IMR-90 (cell line): ENCODE results near the gene FMN1. TPM values are rescaled to one million over a fixed set of nuclear protein-coding genes. Genes with fewer than 3 reads are reported as not detected.

ENCODE experiments used
- ATAC-seq: fragments of 200-7000 bp; cut with Tn5 transposase; 2 replicates; pipeline ENCODE4 v1.9.1; 2020; ENCODE audit warnings: low read depth, mild to moderate bottlenecking, moderate library complexity
- BruUV-seq: library from RNA; stranded (reverse); fragments of 400-500 nt; replicated peaks from 2 replicates; lab custom pipeline; 2021; lab: Mats Ljungman, UMichigan
- CTCF ChIA-PET: fragments of 300-600 bp; formaldehyde crosslinking; extraction: SDS; loops from one replicate; lab custom pipeline; 2021; ENCODE audit warnings: antibody characterized with exemption; lab: Yijun Ruan, JAX
- POLR2A ChIA-PET: fragments of 300-600 bp; sonication (Branson Sonifier 250); formaldehyde crosslinking; loops from one replicate; lab custom pipeline; 2022; ENCODE audit warnings: antibody characterized with exemption; ENCODE audit not compliant: unreplicated experiment; lab: Charles Lee
- DNase-seq: peaks from one replicate; pipeline ENCODE4 v3.0.0; 2013
- H2AFZ ChIP-seq: replicated peaks from 2 replicates; pipeline ENCODE3; 2013; ENCODE audit warnings: low read length, mild to moderate bottlenecking; ENCODE audit not compliant: poor library complexity
- H2AK5ac ChIP-seq: 2 replicates; pipeline ENCODE4 v1.6.1; 2013; ENCODE audit warnings: low read depth, low read length, inconsistent platforms
- H2AK9ac ChIP-seq: replicated peaks from 2 replicates; pipeline ENCODE3; 2013; ENCODE audit warnings: mild to moderate bottlenecking, low read depth, low read length, moderate library complexity; ENCODE audit not compliant: poor library complexity
- H2BK120ac ChIP-seq: 2 replicates; pipeline ENCODE4 v1.6.1; 2013; ENCODE audit warnings: low read depth, low read length, inconsistent platforms
- H2BK15ac ChIP-seq: 3 replicates; pipeline ENCODE4 v1.6.1; 2013; ENCODE audit warnings: low read depth, low read length, inconsistent platforms
- H2BK20ac ChIP-seq: 2 replicates; pipeline ENCODE4 v1.6.1; 2013; ENCODE audit warnings: low read depth, mild to moderate bottlenecking, inconsistent platforms, low read length, moderate library complexity
- H2BK5ac ChIP-seq: 2 replicates; pipeline ENCODE4 v1.6.1; 2013; ENCODE audit warnings: mild to moderate bottlenecking, low read depth, low read length, inconsistent platforms; ENCODE audit not compliant: poor library complexity, severe bottlenecking
- H3K14ac ChIP-seq: replicated peaks from 2 replicates; pipeline ENCODE4 v1.6.1; 2013; ENCODE audit warnings: low read depth, low read length, inconsistent platforms
- H3K18ac ChIP-seq: 2 replicates; pipeline ENCODE4 v1.6.1; 2013; ENCODE audit warnings: low read depth, low read length, control low read depth
- H3K23ac ChIP-seq: 2 replicates; pipeline ENCODE4 v1.6.1; 2013; ENCODE audit warnings: low read depth, low read length, inconsistent platforms
- H3K27ac ChIP-seq: 2 replicates; pipeline ENCODE4 v1.5.1; 2013; ENCODE audit warnings: mild to moderate bottlenecking, control low read depth, low read length; ENCODE audit not compliant: insufficient read depth
- H3K27me3 ChIP-seq: 2 replicates; pipeline ENCODE4 v1.6.1; 2013; ENCODE audit warnings: low read length; ENCODE audit not compliant: control insufficient read depth, insufficient read depth
- H3K36me3 ChIP-seq: 2 replicates; pipeline ENCODE4 v1.6.1; 2013; ENCODE audit warnings: low read length, mixed read lengths; ENCODE audit not compliant: control insufficient read depth, insufficient read depth
- H3K4ac ChIP-seq: 2 replicates; pipeline ENCODE4 v1.6.1; 2013; ENCODE audit warnings: low read depth, low read length, inconsistent platforms
- H3K4me1 ChIP-seq: 2 replicates; pipeline ENCODE4 v1.6.1; 2013; ENCODE audit warnings: low read length, mixed read lengths; ENCODE audit not compliant: control insufficient read depth, insufficient read depth
- H3K4me2 ChIP-seq: 2 replicates; pipeline ENCODE4 v1.6.1; 2013; ENCODE audit warnings: low read depth, mild to moderate bottlenecking, control low read depth, low read length, moderate library complexity
- H3K4me3 ChIP-seq: 2 replicates; pipeline ENCODE4 v1.5.1; 2013; ENCODE audit warnings: low read depth, mild to moderate bottlenecking, control low read depth, low read length, moderate library complexity; ENCODE audit not compliant: insufficient read depth
- H3K56ac ChIP-seq: 2 replicates; pipeline ENCODE4 v1.6.1; 2013; ENCODE audit warnings: low read length, inconsistent platforms; ENCODE audit not compliant: insufficient read depth; ENCODE audit errors: extremely low read depth
- H3K79me1 ChIP-seq, 2 experiments: 2 replicates each; pipeline ENCODE4 v1.6.1; 2013; ENCODE audit warnings: low read length in 2 of 2, inconsistent platforms in 1 of 2, low read depth in 1 of 2
- H3K9ac ChIP-seq: 2 replicates; pipeline ENCODE4 v1.6.1; 2013; ENCODE audit warnings: low read depth, low read length, control low read depth
- H3K9me1 ChIP-seq: 2 replicates; pipeline ENCODE4 v1.6.1; 2013; ENCODE audit warnings: low read length, inconsistent platforms; ENCODE audit not compliant: insufficient read depth
- H3K9me3 ChIP-seq: 2 replicates; pipeline ENCODE4 v1.6.1; 2013; ENCODE audit warnings: low read length; ENCODE audit not compliant: control insufficient read depth, insufficient read depth
- H4K20me1 ChIP-seq: 2 replicates; pipeline ENCODE4 v1.6.1; 2013; ENCODE audit warnings: low read length, inconsistent platforms; ENCODE audit not compliant: insufficient read depth
- H4K5ac ChIP-seq: 2 replicates; pipeline ENCODE4 v1.6.1; 2013; ENCODE audit warnings: mild to moderate bottlenecking, low read depth, low read length, control low read depth
- H4K8ac ChIP-seq, 2 experiments: 2 replicates each; pipeline ENCODE4 v1.6.1; 2013; ENCODE audit warnings: low read depth in 2 of 2, low read length in 2 of 2, control low read depth in 1 of 2, inconsistent platforms in 1 of 2
- H4K91ac ChIP-seq: 2 replicates; pipeline ENCODE4 v1.6.1; 2013; ENCODE audit warnings: low read depth, low read length, inconsistent platforms; ENCODE audit not compliant: insufficient read depth
- BHLHE40 ChIP-seq: fragments of 150-350 bp; IDR thresholded peaks from 2 replicates; pipeline ENCODE4 v1.6.1; 2016; ENCODE audit warnings: mild to moderate bottlenecking, low read depth, low read length
- CEBPB ChIP-seq: IDR thresholded peaks from 2 replicates; pipeline ENCODE4 v1.6.1; 2012; ENCODE audit warnings: low read depth, low read length, improper control_type of control experiment
- CTCF ChIP-seq: conservative IDR thresholded peaks from 2 replicates; pipeline ENCODE4 v1.5.1; 2012; ENCODE audit warnings: mild to moderate bottlenecking, low read depth, low read length, improper control_type of control experiment
- MAFK ChIP-seq: IDR thresholded peaks from 2 replicates; pipeline ENCODE4 v1.6.1; 2012; ENCODE audit warnings: low read depth, low read length, improper control_type of control experiment
- MXI1 ChIP-seq: IDR thresholded peaks from 2 replicates; pipeline ENCODE4 v1.6.1; 2012; ENCODE audit warnings: low read depth, mild to moderate bottlenecking, low read length, moderate library complexity, borderline replicate concordance
- NFE2L2 ChIP-seq: fragments of 150-350 bp; IDR thresholded peaks from 2 replicates; pipeline ENCODE4 v1.6.1; 2016; ENCODE audit warnings: low read depth, mild to moderate bottlenecking, low read length
- POLR2A ChIP-seq: IDR thresholded peaks from 2 replicates; pipeline ENCODE4 v1.6.1; 2012; ENCODE audit warnings: mild to moderate bottlenecking, low read depth, low read length
- RCOR1 ChIP-seq: IDR thresholded peaks from 2 replicates; pipeline ENCODE4 v1.6.1; 2012; ENCODE audit warnings: mild to moderate bottlenecking, low read length, improper control_type of control experiment; ENCODE audit not compliant: insufficient replicate concordance
- RFX5 ChIP-seq: IDR thresholded peaks from 2 replicates; pipeline ENCODE4 v1.8.0; 2012; ENCODE audit warnings: low read depth, mild to moderate bottlenecking, low read length, moderate library complexity
- SMC3 ChIP-seq: fragments of 150-350 bp; IDR thresholded peaks from 2 replicates; pipeline ENCODE4 v1.6.1; 2016; ENCODE audit warnings: low read depth, mild to moderate bottlenecking, antibody characterized with exemption, low read length, moderate library complexity
- WGBS, 2 experiments: methylation state at CpG; one replicate each; pipeline versions ENCODE4 v1.1.5 to v1.1.7; 2013; ENCODE audit warnings: missing lambda C conversion rate in 2 of 2; ENCODE audit not compliant: insufficient read length in 1 of 2; ENCODE audit errors: extremely low coverage in 2 of 2; 5-methylcytosine and 5-hydroxymethylcytosine counted together
- dilution Hi-C: fragments of 300-500 bp; cut with HindIII; formaldehyde crosslinking; loops from one replicate; pipeline ENCODE4 v1.14.3; 2018; ENCODE audit warnings: low sequenced_read_pairs; ENCODE audit not compliant: unreplicated experiment
- in situ Hi-C: fragments of 300-500 bp; cut with MboI; formaldehyde crosslinking; loops from 3 replicates; pipeline ENCODE4 v1.14.3; 2019; ENCODE audit warnings: low sequenced_read_pairs, inconsistent platforms, mixed read lengths
- intact Hi-C: fragments of 100-400 bp; cut with micrococcal nuclease; formaldehyde crosslinking; loops from 2 replicates; pipeline ENCODE4 v1.10.0; 2022
- polyA plus RNA-seq, 3 experiments: library from polyadenylated mRNA; depleted of rRNA; stranded (reverse); fragments of >200 nt; gene quantifications; 2 replicates each; pipeline ENCODE4 v1.2.3, GENCODE V29; 2012; ENCODE audit warnings: low replicate concordance in 1 of 3
- total RNA-seq: library from RNA; depleted of rRNA; stranded (reverse); fragments of >200 nt; gene quantifications from 2 replicates; pipeline ENCODE4 v1.2.3, GENCODE V29; 2012
- TF ChIP-seq, protein P1 (sequence below): fragments of 150-350 bp; IDR thresholded peaks from 2 replicates; pipeline ENCODE4 v1.6.1; 2017; ENCODE audit warnings: mild to moderate bottlenecking, antibody characterized with exemption, low read length, low read depth

The FMN1 gene
- total and polyA plus RNA-seq, 2 of the 4 experiments (the other 2 are of a cell fraction), result 7.3 to 17.6 TPM

DNA sequence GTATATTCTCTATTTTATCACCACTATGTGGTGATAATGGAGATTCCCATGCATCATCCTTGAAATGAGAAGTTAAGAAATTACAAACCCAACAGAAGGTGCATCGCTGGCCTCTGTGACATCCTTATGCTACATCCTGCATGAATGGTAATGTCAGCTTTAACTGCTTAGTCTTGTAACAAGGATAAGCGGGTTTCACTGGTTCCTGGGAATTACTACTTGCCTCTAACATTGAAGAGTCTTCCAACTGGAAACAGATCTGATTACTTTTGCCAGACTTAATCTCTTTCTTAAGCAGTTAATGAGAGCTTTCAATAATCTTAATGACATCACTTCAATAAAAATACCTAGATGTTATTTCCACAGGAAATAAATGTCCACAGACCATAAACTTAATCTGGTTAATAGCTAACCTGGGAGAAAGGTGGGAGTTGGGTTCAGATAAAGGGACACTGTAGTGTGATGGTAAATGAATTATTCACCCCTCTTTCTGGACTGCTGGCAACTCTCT, 44.0 kb downstream of the FMN1 start:
- Histone ChIP-seq H4K91ac (no peak overlapping the region), H3K4ac (no peak overlapping the region), H3K18ac (no peak overlapping the region), H2AFZ (no peak overlapping the region), H3K4me3 (no peak overlapping the region), H4K20me1 (no peaks in the 10 kb centered on the region), H3K36me3 (no peaks in the 10 kb centered on the region), H3K4me2 (no peak overlapping the region), H2BK5ac (no peak overlapping the region), H3K14ac (no peak overlapping the region), H3K9me1 (no peaks in the 10 kb centered on the region), H3K4me1 (0 out of 2 replicates have a peak, but pooled peaks cover 2% of the 10 kb centered on the region), H3K9ac (no peak overlapping the region), H3K27me3 (peaks cover 3% of the 10 kb centered on the region), H2BK15ac (no peak overlapping the region), H2AK9ac (no peak overlapping the region), H2BK120ac (no peak overlapping the region), H3K27ac (no peak overlapping the region), H2AK5ac (no peak overlapping the region), H3K9me3 (no peaks in the 10 kb centered on the region), H3K56ac (no peak overlapping the region), H3K23ac (no peak overlapping the region), H2BK20ac (no peak overlapping the region), H3K79me1 (no peaks in the 10 kb centered on the region), H4K8ac (no peak overlapping the region), H4K5ac (no peak overlapping the region)
- no peak for ATAC-seq
- dilution Hi-C loops, result no loop called here
- ChIA-PET CTCF (interaction anchor here (1.3 kb wide), 1 partner anchor 10 kb away, joined by 3 read pairs; no protein-coding TSS in a partner anchor), POLR2A (no interaction called here)
- TF ChIP-seq RFX5 (no peak), SMC3 (no peak), MXI1 (no peak), CEBPB (no peak), BHLHE40 (no peak), MAFK (no peak), POLR2A (no peak), CTCF (no peak), NFE2L2 (no peak), RCOR1 (no peak)
- TF ChIP-seq, protein P1, sequence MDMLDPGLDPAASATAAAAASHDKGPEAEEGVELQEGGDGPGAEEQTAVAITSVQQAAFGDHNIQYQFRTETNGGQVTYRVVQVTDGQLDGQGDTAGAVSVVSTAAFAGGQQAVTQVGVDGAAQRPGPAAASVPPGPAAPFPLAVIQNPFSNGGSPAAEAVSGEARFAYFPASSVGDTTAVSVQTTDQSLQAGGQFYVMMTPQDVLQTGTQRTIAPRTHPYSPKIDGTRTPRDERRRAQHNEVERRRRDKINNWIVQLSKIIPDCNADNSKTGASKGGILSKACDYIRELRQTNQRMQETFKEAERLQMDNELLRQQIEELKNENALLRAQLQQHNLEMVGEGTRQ, result no peak
- BruUV-seq, result no TSS peak
- no peak for DNase-seq
- intact Hi-C loops, result no loop called here
- in situ Hi-C loops, result no loop called here
- no CpG with 5 or more reads among the region's 2 CpGs for WGBS, 2 experiments
